HL-60 (cell line): ENCODE data around the gene IQSEC1.

ENCODE experiments used
- DNase-seq, 2 experiments: peaks; one replicate each; pipeline ENCODE4 v3.0.0-alpha.2; 2010 to 2020; ENCODE audit warnings: low read depth in 1 of 2, low spot score in 1 of 2
- H3K27ac ChIP-seq: fragments of 250-450 bp; sonication (Bioruptor Pico); replicated peaks from 2 replicates; pipeline ENCODE4 v1.5.1; 2020; ENCODE audit warnings: mild to moderate bottlenecking, moderate library complexity
- H3K27me3 ChIP-seq: fragments of 250-450 bp; sonication (Bioruptor Pico); 2 replicates; pipeline ENCODE4 v1.5.1; 2021; ENCODE audit warnings: mild to moderate bottlenecking, moderate library complexity; ENCODE audit not compliant: insufficient read depth, poor library complexity, severe bottlenecking
- H3K4me3 ChIP-seq: replicated peaks from 2 replicates; pipeline ENCODE4 v1.5.1; 2011; ENCODE audit warnings: mild to moderate bottlenecking, control low read depth, low read length; ENCODE audit not compliant: insufficient read depth
- GABPA ChIP-seq: IDR thresholded peaks from 2 replicates; pipeline ENCODE4 v1.6.1; 2012; ENCODE audit warnings: low read depth
- POLR2AphosphoS5 ChIP-seq: IDR thresholded peaks from 2 replicates; pipeline ENCODE4 v1.6.1; 2012; ENCODE audit warnings: low read depth
- SPI1 ChIP-seq: IDR thresholded peaks from 2 replicates; pipeline ENCODE4 v1.6.1; 2012; ENCODE audit warnings: low read depth, mild to moderate bottlenecking, borderline replicate concordance
- TF ChIP-seq, protein P1 (sequence below): IDR thresholded peaks from one replicate; pipeline ENCODE4 v1.5.1; 2011; ENCODE audit warnings: low read length, control low read depth, inconsistent platforms; ENCODE audit not compliant: insufficient read depth
- TF ChIP-seq, protein P2 (sequence below): IDR thresholded peaks from 2 replicates; pipeline ENCODE4 v1.6.1; 2012; ENCODE audit warnings: low read depth; ENCODE audit not compliant: insufficient replicate concordance

Gene IQSEC1

DNA sequence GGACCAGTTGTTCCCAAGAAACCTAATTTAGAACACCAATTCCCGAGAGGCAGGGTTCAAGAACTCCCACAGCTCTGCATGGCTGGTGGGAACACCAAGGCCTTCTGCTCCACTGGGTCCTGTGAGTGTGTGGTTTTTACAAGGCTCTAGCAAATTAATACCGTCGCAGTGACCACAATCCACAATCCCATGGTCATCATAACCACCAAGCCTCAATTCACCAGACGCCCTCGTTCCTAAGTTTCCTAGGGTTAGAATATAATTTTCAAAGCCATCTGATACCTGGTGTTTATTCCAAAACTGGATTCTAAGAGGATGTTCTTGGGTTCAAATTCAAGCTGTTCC, 116.9 kb downstream of the IQSEC1 start:
- H3K4me3 ChIP-seq = no peak overlapping the region
- H3K27ac ChIP-seq = no peak overlapping the region
- no peak for DNase-seq
- no peaks in the 10 kb centered on the region for H3K27me3 ChIP-seq
- TF ChIP-seq POLR2AphosphoS5 = no peak
- no peak for TF ChIP-seq SPI1
- TF ChIP-seq, protein P1, sequence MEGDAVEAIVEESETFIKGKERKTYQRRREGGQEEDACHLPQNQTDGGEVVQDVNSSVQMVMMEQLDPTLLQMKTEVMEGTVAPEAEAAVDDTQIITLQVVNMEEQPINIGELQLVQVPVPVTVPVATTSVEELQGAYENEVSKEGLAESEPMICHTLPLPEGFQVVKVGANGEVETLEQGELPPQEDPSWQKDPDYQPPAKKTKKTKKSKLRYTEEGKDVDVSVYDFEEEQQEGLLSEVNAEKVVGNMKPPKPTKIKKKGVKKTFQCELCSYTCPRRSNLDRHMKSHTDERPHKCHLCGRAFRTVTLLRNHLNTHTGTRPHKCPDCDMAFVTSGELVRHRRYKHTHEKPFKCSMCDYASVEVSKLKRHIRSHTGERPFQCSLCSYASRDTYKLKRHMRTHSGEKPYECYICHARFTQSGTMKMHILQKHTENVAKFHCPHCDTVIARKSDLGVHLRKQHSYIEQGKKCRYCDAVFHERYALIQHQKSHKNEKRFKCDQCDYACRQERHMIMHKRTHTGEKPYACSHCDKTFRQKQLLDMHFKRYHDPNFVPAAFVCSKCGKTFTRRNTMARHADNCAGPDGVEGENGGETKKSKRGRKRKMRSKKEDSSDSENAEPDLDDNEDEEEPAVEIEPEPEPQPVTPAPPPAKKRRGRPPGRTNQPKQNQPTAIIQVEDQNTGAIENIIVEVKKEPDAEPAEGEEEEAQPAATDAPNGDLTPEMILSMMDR = no peak
- TF ChIP-seq GABPA = no peak
- TF ChIP-seq, protein P2, sequence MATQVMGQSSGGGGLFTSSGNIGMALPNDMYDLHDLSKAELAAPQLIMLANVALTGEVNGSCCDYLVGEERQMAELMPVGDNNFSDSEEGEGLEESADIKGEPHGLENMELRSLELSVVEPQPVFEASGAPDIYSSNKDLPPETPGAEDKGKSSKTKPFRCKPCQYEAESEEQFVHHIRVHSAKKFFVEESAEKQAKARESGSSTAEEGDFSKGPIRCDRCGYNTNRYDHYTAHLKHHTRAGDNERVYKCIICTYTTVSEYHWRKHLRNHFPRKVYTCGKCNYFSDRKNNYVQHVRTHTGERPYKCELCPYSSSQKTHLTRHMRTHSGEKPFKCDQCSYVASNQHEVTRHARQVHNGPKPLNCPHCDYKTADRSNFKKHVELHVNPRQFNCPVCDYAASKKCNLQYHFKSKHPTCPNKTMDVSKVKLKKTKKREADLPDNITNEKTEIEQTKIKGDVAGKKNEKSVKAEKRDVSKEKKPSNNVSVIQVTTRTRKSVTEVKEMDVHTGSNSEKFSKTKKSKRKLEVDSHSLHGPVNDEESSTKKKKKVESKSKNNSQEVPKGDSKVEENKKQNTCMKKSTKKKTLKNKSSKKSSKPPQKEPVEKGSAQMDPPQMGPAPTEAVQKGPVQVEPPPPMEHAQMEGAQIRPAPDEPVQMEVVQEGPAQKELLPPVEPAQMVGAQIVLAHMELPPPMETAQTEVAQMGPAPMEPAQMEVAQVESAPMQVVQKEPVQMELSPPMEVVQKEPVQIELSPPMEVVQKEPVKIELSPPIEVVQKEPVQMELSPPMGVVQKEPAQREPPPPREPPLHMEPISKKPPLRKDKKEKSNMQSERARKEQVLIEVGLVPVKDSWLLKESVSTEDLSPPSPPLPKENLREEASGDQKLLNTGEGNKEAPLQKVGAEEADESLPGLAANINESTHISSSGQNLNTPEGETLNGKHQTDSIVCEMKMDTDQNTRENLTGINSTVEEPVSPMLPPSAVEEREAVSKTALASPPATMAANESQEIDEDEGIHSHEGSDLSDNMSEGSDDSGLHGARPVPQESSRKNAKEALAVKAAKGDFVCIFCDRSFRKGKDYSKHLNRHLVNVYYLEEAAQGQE = no peak

DNA sequence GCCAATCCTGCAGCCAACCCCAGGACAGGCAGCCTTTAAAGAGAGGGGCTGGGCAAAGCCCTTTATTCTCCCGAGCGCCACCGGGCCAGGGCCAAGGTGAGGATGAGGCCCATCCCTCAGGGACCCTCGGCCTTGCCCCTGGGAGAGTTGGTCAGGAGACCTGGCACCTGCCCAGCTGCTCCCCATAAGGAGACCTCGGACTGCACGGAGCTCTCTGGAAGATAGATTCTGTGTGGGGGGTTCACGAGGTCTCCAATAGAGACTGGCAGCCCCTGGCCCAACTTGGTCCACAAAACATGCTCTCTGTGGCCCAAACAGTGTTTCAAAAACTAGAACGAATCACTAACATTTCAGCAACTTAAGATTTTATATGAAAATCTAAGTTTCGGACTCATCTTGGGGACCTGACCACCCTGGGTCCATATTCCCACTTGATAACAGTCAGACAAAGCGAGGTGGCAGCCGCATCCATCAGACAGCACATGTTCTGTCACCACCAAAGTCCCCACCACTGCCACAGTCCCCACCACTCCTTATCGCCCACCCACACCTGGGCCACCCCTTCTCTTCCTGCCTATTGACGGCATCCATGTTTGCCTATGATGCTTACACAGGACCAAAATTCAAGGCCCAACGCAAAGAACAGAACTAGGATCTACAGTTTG, 117.4 kb downstream of the IQSEC1 start:
- TF ChIP-seq, protein P2 = no peak
- TF ChIP-seq, protein P1 = no peak
- TF ChIP-seq GABPA = no peak
- no peak for TF ChIP-seq POLR2AphosphoS5
- TF ChIP-seq SPI1 = no peak
- Histone ChIP-seq H3K27ac (no peak overlapping the region), H3K27me3 (no peaks in the 10 kb centered on the region), H3K4me3 (no peak overlapping the region)
- no peak for DNase-seq

DNA sequence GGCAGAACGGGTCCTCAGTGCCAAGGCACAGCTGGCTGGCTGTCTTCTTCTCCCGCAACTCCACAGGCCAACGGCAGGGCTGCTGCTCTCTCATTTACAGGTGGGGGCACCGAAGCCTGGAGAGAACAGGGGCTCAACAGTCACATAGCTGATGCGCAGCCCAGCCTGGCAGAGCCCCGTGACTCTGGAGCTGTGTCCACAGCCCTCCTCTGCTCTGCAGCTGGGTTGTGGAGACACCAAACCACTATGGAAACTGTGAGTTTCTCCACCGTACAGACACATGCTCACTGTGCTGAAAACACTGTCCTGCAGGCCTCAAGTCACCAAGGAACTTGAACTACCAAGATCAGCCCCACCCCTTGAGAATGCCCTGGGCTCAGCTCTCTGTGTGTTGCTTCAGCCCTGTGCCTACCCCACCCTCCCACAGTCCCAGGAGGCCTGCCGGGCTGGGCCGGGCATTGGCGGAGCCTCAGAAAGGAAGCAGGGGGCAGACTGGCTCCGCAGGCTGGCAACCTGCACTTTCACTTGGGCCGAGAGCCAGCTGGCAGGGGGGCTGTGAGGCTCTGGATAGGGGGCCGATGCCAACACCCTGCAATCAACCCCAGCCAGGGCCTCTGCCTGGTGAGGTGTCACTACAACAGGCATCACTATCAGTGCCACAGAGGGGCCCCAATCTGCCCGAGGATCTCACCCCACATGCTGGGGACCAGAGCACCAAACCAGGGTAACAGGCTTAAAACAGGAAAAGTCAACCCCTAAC, 118.2 kb downstream of the IQSEC1 start:
- peak; percentile 75 to 87 for DNase-seq
- Histone ChIP-seq H3K27ac (peak overlapping the region; percentile 8; the same call in 1 of the 2 replicates), H3K27me3 (no peaks in the 10 kb centered on the region), H3K4me3 (no peak overlapping the region)
- peak; percentile 32; the same call in 1 of the 2 replicates for TF ChIP-seq POLR2AphosphoS5
- no peak for TF ChIP-seq GABPA

DNA sequence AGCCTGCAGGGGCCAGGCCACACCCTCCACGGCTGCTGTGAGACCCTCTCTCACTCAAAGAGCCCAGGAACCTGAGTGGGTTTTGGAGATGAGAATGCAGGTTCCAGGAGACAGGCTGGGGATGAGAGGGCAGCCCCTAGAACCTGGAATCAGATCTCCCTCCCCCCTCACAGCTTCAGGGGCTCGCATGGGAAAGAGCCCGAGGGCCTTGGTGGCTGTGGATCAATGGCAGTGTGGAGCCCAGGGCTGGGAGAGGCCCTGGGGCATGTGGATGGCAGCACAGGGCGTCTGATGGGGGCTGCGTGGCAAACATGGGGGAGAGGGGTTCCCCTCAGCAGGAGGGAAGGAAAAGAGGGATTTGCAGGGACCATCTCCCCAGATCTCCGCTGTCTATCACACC, 119.0 kb downstream of the IQSEC1 start:
- H3K27me3 ChIP-seq = no peaks in the 10 kb centered on the region
- TF ChIP-seq, protein P2 = no peak
- TF ChIP-seq, protein P1 = no peak
- TF ChIP-seq POLR2AphosphoS5 = no peak
- no peak for TF ChIP-seq SPI1
- TF ChIP-seq GABPA = no peak
- no peak overlapping the region for H3K27ac ChIP-seq
- H3K4me3 ChIP-seq = no peak overlapping the region
- DNase-seq = no peak
